Endothelial cell (in vitro differentiated cells): Measurements from ENCODE around the gene NUDT9. TPM values are rescaled to one million over a fixed set of nuclear protein-coding genes. Genes with fewer than 3 reads are reported as not detected.

Source experiments
- total RNA-seq: library from RNA; stranded (reverse); fragmentation: NEBNext Ultra II Directional; extraction: Animal tissue kit (Norgen Biotek cat#: 25700); gene quantifications from one replicate; pipeline ENCODE4 v1.2.1, GENCODE V29; 2021; ENCODE audit not compliant: unreplicated experiment

Gene NUDT9
- total RNA-seq, 1 donor from 2014 or later, result 16.6 TPM

Other genes starting within 250 kb of the NUDT9 start
- gene KLHL8, start 202.0 kb upstream of the NUDT9 start, total RNA-seq, result 7.2 TPM
- gene HSD17B13, start 99.7 kb upstream of the NUDT9 start, total RNA-seq, result not detected
- 27.2 TPM for gene HSD17B11, start 31.4 kb upstream of the NUDT9 start, total RNA-seq
- 3.3 TPM for gene SPARCL1, start 106.8 kb downstream of the NUDT9 start, total RNA-seq
- gene DSPP, start 186.0 kb downstream of the NUDT9 start, total RNA-seq, result not detected
- gene DMP1, start 227.7 kb downstream of the NUDT9 start, total RNA-seq, result 0.13 TPM